ENCODE measurements around the gene TRPM4.

The TRPM4 gene

DNA sequence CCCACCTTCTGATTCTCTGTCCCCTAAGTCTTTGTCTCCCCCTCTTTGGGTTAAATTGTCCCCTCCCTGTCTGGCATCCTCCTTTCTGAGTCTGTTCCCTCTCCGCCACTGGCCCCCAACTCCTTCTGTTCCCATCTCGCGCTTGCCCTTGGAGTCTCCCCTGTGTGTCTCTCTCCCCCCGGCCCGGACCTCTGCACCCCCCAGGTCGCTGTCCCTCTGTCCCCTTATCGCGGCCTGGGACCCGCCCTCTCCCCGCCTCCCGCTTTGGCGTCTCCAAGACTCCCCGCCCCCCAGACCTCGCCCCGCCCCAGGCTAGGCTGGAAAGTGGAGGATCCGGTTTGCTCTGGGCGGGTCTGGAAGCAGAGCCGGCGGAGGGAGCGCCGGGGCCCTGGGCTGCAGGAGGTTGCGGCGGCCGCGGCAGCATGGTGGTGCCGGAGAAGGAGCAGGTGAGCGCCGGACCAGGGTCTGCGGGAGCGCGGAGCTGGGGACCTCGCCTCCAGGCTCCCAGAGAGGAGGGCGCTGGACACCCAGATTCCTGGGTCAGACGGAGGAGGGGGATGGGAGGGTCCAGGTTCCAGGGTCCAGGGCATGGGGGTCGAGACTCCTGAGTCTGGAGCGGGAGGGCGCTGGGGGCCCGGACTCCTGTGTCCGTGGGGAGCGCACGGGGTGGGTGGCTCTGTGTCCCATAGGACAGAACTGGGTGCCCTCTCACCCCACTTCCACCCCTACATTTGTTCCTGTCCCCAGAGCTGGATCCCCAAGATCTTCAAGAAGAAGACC is at the start of gene TRPM4 (continued):
- TF ChIP-seq, protein P1, sequence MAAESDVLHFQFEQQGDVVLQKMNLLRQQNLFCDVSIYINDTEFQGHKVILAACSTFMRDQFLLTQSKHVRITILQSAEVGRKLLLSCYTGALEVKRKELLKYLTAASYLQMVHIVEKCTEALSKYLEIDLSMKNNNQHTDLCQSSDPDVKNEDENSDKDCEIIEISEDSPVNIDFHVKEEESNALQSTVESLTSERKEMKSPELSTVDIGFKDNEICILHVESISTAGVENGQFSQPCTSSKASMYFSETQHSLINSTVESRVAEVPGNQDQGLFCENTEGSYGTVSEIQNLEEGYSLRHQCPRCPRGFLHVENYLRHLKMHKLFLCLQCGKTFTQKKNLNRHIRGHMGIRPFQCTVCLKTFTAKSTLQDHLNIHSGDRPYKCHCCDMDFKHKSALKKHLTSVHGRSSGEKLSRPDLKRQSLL (tag by site-specific recombination; IDR thresholded peaks at IDR 0.05), result peak; percentile 77
- peak; percentile 58; the same call in 1 of the 2 replicates for TF ChIP-seq ZNF561 (tag by site-specific recombination; IDR thresholded peaks at IDR 0.05; ENCODE audit: borderline replicate concordance)
- TF ChIP-seq, protein P2, sequence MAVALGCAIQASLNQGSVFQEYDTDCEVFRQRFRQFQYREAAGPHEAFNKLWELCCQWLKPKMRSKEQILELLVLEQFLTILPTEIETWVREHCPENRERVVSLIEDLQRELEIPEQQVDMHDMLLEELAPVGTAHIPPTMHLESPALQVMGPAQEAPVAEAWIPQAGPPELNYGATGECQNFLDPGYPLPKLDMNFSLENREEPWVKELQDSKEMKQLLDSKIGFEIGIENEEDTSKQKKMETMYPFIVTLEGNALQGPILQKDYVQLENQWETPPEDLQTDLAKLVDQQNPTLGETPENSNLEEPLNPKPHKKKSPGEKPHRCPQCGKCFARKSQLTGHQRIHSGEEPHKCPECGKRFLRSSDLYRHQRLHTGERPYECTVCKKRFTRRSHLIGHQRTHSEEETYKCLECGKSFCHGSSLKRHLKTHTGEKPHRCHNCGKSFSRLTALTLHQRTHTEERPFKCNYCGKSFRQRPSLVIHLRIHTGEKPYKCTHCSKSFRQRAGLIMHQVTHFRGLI (tag by site-specific recombination; IDR thresholded peaks at IDR 0.05), result no peak

DNA sequence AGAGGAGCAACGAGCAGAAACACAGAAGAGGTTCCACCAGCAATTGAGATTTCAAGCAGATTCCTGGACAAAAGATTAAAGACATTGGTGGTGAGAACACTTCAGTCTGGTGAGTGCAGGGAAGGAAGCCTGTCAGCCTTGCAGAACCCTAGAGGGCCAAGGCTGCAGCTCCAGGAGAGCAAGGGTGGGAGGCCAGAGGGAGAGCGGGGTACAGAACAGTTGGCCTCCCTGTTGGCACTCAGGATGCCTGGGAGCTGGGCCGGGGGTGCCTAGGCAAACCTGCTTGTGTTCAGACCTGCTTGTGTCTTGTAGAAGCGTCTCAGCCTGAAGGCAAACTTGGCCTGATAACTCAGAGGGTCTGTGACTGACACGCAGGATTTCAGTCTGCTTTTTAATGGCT is 48.5 kb upstream of the TRPM4 start:
- TF ChIP-seq OSR2 (tag by site-specific recombination; IDR thresholded peaks at IDR 0.05) (no peak), ZFP69B (tag by site-specific recombination; IDR thresholded peaks at IDR 0.05) (0 out of 2 replicates have a peak, but pooled peaks have one; percentile 1), GLIS1 (tag by site-specific recombination; IDR thresholded peaks at IDR 0.05) (0 out of 2 replicates have a peak, but pooled peaks have one; percentile 27), ZBTB20 (tag by site-specific recombination; IDR thresholded peaks at IDR 0.05) (0 out of 2 replicates have a peak, but pooled peaks have one; percentile 24), ZNF24 (tag by site-specific recombination; IDR thresholded peaks at IDR 0.05) (no peak), ZNF571 (tag by site-specific recombination; IDR thresholded peaks at IDR 0.05) (no peak)
- TF ChIP-seq, protein P3, sequence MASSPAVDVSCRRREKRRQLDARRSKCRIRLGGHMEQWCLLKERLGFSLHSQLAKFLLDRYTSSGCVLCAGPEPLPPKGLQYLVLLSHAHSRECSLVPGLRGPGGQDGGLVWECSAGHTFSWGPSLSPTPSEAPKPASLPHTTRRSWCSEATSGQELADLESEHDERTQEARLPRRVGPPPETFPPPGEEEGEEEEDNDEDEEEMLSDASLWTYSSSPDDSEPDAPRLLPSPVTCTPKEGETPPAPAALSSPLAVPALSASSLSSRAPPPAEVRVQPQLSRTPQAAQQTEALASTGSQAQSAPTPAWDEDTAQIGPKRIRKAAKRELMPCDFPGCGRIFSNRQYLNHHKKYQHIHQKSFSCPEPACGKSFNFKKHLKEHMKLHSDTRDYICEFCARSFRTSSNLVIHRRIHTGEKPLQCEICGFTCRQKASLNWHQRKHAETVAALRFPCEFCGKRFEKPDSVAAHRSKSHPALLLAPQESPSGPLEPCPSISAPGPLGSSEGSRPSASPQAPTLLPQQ (tag by site-specific recombination; IDR thresholded peaks at IDR 0.05), result 0 out of 2 replicates have a peak, but pooled peaks have one; percentile 38
- Histone ChIP-seq H3K36me3 (ENCODE audit: control insufficient read depth in 2 of 2, insufficient read depth in 1 of 2, low read length in 2 of 2) (peaks cover 43 to 58% of the 10 kb centered on the region in 2 experiments), H3K4me3 (ENCODE audit: low read depth, low read length) (no peak overlapping the region), H3K9me3 (ENCODE audit: control insufficient read depth, insufficient read depth, low read depth, low read length) (no peaks in the 10 kb centered on the region), H3K27ac (ENCODE audit: extremely low read depth, low read depth, low read length) (no peak overlapping the region), H3K4me1 (ENCODE audit: control insufficient read depth, insufficient read depth, low read length) (peaks cover 7% of the 10 kb centered on the region)
- ChIA-PET POLR2A (interaction anchor here (0.5 to 1.7 kb wide), 2 partner anchors 13 to 19 kb away, joined by 3 to 8 read pairs; no protein-coding TSS in a partner anchor), CTCF (interaction anchor here (0.5 to 7.9 kb wide), 6 partner anchors 8 to 343 kb away, joined by 3 to 104 read pairs (median 4); no protein-coding TSS in a partner anchor)

DNA sequence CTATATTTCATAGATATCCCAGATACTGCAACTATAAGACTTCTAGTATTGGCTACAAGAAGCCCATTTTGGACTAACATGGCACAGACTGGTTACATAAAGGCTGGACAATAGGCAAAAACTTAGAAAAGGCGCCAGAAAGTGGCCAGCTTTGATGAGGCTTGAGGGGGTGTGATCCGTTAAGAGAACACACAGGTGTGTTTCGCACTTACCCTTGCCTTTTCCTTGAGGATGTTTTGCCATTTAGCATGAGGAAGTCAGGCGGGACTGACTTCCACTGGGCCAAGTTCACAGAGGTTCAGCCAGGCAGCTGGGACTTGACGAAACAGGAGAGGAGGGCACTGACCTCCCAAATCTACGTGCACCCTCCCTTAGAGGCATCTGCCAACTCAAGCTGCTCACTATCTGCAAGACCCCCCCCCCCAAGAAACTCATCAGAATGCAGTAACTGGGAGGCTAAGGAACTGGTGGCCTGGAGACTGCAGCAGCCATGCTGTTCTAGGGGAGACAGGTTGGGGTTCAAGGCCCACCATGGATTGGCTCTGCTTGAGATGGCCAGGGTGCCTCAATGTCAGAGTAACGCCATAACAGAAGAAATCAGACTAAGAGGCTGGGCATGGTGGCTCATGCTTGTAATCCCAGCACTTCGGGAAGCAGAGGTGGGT is 47.9 kb upstream of the TRPM4 start:
- H3K36me3 ChIP-seq (ENCODE audit: control insufficient read depth in 2 of 2, insufficient read depth in 1 of 2, low read length in 2 of 2), result peaks cover 37 to 52% of the 10 kb centered on the region in 2 experiments
- TF ChIP-seq ZNF354C (tag by site-specific recombination; IDR thresholded peaks at IDR 0.05; ENCODE audit: borderline replicate concordance, low read depth) (no peak), GLIS1 (tag by site-specific recombination; IDR thresholded peaks at IDR 0.05) (no peak), ZNF530 (tag by site-specific recombination; IDR thresholded peaks at IDR 0.05; ENCODE audit: low read depth) (no peak), ZNF747 (tag by site-specific recombination; IDR thresholded peaks at IDR 0.05) (no peak), ZNF114 (tag by site-specific recombination; IDR thresholded peaks at IDR 0.05) (no peak), KLF8 (tag by site-specific recombination; IDR thresholded peaks at IDR 0.05) (no peak), ZNF571 (tag by site-specific recombination; IDR thresholded peaks at IDR 0.05) (no peak), KLF1 (tag by site-specific recombination; IDR thresholded peaks at IDR 0.05) (no peak)
- no peak overlapping the region for H3K4me3 ChIP-seq (ENCODE audit: low read depth, low read length)
- POLR2A ChIA-PET, result interaction anchor here (1.7 kb wide), 1 partner anchor 18 kb away, joined by 8 read pairs; no protein-coding TSS in a partner anchor
- CTCF ChIA-PET, result interaction anchor here (0.6 to 7.9 kb wide), 7 partner anchors 12 to 89 kb away, joined by 3 to 104 read pairs (median 3); no protein-coding TSS in a partner anchor
- peaks cover 7% of the 10 kb centered on the region for H3K4me1 ChIP-seq (ENCODE audit: control insufficient read depth, insufficient read depth, low read length)
- no peaks in the 10 kb centered on the region for H3K9me3 ChIP-seq (ENCODE audit: control insufficient read depth, insufficient read depth, low read depth, low read length)
- no peak overlapping the region for H3K27ac ChIP-seq (ENCODE audit: extremely low read depth, low read depth, low read length)

All from HEK293 (cell line).